ENCODE results near the gene PROX1.

The PROX1 gene

DNA sequence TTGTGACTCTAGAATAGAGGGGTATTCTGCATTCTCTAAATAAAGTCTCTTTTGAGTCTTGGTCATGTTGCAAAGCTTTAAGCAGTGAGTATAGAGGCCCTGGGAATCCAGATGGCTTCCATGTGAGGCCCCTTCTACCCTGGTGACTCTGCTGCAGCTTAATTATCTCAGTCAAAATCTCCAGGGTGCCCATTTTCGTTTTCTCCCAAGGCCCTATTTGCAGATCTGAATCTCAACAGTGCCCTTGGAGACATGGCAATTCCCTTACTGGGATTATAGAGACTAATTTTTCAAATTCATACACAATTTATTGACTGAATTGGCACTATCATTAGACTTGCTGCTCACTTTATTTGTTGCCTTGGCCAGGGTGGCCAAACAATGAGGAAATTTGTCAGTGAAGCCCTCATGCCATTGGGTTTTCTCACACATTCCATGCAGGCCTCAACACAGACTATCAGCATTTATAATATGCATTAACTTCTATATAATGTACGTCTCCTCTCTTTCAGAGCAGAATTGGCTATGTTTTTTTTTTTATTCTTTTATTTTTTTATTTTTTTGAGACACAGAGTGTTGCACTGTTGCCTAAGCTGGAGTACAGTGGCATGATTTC is 35.1 kb downstream of the PROX1 start:
- no peak for DNase-seq (ENCODE audit: low spot score)

DNA sequence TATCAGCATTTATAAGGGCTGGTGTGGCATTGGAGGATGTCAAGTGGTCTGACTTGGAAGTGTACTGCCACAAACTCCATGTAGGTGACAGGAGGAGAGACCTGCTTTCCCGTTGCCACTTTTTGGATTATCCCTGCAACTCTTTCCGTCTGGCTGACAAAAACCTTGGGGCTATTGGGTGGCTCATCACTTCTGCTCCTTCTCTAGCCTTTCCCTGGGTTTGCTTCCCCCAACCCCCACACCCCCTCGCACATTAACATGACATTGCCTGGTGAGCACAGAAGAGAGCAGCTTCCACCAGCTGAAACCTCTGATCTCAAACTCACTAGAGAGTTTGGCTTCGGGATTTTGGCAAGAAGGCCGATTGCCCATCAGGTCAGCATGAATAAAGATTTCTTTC is 39.2 kb downstream of the PROX1 start:
- DNase-seq (ENCODE audit: low spot score): no peak

DNA sequence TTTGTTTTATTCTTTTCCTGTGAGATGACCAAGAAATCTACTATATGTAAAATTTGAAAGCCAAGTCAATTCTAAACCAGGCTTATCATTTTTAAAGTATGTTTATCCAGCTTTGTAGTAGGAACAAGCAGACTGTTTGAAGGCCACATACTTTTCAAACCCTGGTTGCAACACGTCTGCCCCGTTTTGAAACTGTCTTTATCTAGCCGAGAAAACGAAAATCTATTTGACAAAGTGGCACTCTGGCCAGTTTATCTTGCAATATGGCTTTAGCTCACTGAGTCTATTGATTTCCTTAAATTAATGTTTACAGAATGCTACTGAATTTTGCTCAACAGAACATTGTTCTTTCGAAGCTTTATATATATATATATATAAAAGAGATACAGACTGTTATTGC is 39.7 kb downstream of the PROX1 start:
- DNase-seq (ENCODE audit: low spot score): no peak

DNA sequence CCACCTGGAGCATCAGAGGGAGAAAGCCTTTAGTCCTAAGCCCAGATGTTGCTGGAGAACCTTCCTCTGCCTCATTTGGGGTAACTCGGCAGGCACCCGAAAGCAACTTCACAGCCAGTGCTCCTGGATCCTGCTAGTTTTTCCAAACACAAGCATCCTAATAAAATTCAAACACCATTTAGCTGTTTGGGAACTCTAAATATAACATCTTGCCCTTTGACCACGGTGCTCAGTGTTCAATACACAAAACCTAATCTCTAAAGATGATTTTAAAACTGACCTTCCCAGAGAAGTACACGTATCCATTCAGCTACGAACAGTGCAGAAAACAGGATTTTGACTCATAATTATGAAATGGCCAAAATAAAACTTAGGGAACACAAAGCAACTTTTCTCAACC is 40.3 kb downstream of the PROX1 start:
- DNase-seq (ENCODE audit: low spot score): no peak

DNA sequence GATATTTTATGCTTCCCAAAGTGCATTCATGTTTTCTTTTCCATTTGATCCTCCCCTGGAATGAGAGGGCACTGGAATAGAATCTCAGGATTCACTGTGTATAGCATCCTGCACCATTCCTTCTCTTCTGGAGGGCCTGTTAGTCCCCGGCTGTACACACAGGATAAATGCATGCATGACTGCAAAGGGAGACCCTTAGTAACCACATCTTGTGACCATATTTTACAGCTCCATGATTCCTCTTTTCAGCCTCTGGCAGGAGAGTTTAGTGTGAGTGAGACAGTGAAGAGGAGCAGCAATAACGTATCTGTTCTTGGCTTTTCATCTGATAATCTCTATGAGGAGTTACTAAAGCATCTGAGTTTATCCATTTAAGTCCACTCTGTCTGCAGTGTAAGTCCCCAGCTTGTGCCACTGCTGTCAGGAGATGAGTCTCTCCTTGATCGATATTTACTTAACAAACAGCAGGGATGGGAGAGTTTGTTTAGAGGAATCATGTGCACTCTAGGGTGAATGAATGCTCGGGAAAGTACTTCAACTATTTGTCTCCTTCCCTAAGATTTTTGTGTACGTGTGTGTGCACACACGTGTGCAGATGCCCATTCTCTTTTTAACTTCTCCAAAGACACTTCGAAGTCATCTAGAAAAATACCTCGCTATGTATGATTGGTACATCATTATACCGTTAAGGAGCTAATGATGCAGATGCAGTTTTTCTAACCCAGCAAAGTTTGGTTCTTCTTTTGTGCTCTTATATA is 41.1 kb downstream of the PROX1 start:
- DNase-seq (ENCODE audit: low spot score): no peak

DNA sequence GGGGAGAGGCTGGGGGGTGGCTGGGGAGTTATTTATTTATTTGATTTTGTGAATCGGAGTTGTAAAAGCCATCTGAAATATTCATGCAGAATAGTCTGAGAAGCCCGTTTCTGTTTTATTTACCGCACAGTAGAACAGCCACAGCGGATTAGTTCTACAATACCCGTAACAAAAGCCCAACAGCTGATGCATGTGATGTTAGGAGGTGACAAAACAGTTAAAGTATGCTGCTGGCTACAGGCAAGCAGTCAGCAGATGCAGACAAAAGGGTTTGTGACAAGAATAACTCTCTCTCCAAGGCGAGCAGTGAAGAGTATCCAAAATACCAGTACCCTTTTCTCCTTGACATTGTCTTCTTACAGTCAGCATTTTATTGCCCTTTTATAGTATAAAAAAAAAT is 42.0 kb downstream of the PROX1 start:
- DNase-seq (ENCODE audit: low spot score): no peak

DNA sequence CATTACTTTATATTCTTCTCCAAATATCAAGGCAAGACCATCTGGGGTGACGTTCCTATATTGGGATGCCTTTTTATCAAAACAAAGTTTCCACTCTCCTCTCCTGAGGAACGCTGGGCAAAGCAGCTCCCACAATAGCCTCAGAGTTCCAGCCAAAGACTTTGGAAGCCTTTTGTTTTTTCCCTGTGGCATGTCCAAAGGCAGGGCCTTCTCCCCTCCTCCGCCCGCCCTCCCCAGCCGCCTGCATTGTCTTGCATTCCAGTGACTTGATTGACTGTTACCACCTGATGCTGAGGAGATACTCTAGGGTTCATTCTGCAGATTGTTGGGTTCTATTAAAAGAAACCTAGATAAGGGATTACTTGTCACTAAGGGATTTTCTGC is 43.5 kb downstream of the PROX1 start:
- DNase-seq (ENCODE audit: low spot score): no peak

DNA sequence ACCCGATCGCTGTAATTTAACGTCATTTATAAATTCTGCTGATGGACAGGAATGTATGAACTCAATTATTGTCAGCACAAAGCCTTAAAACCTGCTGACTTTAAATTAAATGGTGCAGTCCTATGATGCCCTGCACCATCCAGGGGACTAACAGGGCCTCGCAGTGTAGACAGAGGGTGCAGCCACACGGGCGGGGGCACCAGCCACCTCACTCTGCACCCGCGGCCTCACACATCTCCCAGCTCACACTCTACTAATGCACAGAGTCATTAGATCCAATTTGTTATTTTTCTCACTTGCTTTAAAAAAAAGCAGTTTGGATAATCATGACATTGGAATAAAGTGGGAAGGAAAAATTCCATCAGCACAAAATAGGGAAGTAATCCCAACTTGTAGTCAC is 49.7 kb downstream of the PROX1 start:
- DNase-seq (ENCODE audit: low spot score): no peak

DNA sequence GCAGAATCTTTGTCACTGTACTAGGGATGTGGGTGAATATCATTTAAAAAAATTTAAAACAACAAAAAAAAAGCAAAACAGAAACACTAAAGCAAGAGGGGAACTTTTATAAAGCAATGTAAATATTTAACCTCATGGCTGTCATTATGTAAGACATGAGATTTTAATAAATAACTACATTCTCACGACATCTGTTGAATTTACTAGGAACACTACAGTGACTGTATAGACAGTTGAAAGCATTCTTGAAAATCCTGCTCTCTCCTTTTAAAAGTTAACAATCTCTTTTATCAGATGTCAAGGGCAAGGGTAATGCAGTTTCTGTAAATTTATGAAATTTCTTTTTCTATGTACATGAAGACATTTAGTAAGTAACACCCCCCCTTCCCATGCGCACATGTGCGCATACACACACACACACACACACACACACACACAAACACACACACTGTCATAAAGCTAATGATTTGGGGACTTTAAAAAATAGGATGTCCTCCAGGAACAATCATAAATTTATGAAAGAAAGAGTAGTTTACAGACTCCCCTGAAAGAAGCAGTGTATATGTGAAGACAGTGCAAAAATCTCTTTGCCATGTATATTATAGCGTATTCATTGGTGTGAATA is 51.7 kb downstream of the PROX1 start:
- DNase-seq (ENCODE audit: low spot score): no peak

DNA sequence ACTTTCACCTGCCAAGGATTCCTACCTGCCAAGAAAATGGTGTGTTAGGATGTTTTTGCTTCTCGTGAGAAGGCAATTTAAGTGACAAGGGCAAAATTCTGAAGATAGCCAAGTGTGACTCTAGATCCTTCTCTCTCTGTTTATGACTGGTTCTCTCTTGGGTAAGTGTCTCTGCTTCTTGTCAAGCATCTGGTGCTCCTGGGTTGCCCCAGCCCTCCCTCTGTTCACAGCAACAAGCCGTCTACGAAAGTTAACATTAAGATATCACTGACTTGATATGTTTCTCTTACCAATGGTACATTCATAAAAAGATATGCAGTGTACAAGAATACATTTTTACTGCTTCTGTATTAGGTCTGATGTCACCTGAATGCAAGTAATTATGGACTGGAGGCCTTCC is 55.4 kb downstream of the PROX1 start:
- no peak for DNase-seq (ENCODE audit: low spot score)

DNA sequence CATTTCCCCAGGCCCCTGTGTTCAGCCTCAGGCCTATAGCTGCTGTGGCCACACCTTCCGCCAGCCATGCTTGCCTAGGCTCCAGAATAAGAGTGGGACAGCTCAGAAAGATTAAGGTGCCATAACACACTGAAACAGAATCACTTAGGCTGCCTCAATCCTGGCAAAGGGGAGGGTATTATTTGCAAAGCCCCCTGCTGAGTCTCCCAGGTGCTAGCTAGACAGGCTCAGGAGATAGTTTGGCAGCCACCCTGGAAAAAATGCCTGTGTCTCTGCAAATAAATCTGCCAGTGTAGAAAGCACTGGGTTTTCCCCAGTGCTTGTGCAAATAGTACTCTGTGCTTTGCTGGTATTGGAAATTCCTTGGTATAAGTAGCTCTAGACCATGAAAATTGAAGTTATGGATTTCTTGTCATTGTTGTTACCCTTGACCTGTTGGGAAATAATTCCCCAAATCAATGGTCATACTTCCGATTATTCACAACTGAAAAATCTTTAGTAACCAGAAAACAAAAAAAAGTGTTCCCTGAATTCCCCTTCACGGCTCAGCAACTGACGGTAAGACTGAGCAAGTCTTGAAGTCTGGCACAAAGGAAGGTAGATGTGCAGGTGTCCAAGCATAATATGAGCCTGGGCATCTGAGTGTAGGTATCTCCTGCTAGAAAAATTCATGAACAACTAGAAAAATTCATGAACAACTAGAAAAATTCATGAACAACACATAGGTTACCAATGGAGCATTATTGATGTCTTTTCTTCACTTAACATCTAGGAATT is 56.9 kb downstream of the PROX1 start:
- DNase-seq (ENCODE audit: low spot score): no peak

DNA sequence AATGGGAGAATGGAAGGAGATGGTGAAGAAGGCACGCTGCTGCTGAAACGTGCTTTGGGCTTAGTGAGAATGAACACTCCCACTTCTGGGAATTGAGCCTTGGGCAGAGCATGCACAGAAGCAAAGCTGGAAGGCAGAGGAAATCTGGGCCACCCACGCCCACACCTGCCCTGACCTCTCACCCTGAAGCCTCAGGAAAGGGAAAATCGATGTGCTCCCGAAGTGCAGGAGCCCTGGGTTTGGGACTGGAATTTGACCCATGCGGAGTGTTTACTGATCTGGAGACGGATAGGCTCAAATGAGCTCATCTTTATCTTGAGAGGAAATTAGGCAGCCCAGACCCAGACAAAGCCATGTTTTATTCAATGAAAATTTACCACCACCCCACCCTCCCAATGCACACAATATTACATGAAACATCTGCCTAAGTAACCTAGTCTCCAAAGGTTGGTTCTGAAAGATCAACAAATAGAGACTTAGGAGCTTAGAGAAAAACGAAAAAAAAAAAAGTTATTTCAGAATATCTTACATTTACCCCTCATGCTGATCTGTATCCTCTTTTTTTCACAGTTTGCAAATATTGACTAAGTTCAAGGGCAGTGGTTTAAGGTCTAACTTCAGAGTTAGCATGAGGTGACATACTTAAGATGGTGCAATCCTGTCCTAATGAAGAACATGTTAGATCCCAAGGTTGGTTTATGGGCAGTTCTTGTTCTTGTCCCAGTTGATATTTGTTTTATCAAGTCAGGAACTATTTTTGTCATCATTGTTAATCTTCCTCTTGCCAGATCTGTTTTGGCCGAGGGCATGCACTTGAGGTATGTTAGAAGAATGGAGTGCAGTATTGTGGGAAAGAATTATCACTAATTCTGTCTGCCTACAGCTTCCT is 63.0 kb downstream of the PROX1 start:
- no peak for DNase-seq (ENCODE audit: low spot score)

DNA sequence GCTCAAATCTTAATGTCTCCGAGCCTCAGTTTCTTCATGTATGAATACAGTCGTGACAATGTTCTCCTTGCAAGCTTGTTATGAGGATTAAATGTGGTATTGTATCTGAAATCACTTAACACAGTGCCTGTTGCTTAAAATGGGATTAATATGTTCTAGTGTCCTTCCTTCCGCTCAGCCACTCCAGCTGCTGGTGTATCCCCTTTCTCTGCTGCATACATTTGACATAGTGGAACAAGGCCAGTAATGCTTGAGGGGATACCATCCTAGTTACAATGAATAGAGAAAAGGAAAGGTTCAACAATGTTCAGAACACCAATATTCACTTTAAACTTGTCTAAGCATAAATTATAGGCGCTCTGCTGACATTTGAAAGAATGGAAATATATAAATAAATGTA is 64.0 kb downstream of the PROX1 start:
- DNase-seq (ENCODE audit: low spot score): no peak

DNA sequence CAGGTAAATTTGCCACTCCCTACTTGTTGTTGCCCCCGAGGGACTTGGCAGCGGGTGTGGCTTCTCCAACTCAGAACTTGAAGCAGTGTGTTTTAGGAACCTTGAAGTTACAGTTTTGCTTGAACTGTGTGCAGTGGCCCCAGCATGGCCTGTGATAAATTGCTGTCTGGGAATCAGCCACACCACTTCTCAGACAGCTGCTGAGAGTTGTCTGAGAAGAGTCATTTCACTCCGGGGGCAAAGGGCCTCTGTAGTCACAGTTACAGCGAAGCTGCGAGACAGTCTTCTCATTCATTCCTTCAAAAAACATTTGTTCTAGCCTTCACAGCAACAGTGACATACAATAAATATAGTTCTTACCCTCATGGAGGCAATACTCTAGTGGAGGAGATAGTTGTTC is 70.3 kb downstream of the PROX1 start:
- DNase-seq (ENCODE audit: low spot score): no peak

DNA sequence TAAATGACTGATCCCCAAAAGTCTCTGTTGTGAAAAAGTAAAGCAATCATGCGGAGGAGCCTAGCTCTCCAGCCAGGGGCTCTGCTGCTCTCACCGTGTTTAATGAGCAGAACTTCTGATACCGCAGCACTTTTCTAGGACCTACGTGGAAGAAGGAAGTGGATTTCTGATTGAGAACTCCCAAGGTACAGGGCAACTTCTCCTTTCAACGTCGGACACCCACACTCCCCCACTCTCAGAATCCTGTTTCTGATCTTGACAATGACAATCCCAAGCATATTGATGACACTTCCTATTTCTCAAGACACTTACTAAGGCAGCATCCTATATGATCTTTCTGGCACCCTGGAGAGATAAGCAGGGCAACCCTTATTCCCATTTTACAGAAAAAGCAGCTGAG is 78.4 kb downstream of the PROX1 start:
- no peak for DNase-seq (ENCODE audit: low spot score)

DNA sequence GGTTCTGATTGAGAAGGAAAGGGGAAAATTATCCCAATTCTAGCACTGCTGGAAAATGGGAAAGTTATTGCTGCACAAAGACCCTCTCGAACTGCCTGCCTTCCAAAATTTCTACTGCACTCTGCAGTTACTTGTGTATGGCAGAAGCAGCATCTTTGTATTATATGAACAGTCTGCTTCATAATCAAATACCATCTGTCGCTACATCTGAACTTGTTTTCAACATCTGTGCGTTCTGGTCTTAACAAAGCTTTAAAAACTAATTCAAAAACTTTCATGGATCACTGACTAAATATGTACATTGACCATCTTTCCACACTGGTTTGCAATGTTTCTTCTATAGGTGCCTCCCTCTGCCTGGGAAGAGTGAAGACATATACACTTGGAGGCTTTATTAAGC is 79.2 kb downstream of the PROX1 start:
- no peak for DNase-seq (ENCODE audit: low spot score)

DNA sequence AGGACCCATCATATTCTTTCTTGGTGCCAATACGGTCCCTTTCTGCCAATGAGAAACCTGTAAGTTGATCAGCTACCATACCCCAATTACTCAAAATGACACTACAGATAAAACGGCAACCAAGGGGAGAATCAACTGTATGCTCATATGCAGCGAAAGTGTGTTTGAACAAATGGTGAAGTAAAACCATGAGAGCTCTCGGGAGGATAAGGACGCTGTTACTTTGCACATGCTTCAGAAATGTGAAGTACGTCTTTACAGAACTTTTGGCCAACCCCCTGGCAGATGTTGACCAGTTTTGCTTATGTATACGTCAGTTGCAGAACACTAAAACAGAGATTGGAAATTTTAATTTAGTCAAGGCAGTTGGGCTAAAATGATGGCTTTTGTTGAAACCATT is 79.6 kb downstream of the PROX1 start:
- no peak for DNase-seq (ENCODE audit: low spot score)

DNA sequence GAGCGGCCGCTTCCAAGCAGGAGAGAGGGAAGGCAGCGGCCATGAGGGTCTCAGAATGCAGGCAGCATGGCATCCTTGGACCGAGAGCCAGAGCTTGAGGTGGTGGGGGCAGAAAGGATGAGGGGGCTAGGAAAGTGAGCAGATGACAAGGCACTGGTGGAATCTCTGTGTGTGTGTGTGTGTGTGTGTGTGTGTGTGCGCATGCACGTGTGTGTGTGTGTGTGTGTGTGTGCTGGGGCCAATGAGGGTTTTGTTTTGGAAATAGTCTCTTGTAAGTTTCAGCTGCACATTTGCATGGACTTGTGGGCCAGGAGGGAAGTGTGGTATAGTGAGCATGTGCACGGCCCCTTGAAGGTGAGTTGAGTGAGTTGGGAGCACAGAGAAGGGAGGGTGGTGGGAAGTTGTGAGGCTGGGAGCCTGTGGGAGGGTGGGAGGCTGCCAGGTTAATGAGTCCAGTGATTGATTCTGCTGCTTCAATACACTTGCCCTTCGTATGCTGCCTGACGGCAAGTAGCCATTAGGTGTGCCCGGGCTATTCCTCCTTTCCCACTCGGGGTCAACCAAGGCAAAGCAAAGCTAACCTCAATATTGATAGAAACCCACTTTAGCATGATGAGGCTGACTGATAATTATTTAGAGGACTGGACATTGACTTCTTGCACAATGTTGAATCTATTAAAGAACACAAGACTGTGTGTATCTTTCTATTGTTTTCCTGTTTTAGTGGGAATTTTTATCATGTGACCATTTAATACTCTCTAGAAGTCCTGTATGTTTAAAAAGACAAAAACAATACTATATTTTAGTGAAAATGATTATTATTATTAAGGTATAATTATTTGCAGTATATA is 80.3 kb downstream of the PROX1 start:
- no peak for DNase-seq (ENCODE audit: low spot score)

DNA sequence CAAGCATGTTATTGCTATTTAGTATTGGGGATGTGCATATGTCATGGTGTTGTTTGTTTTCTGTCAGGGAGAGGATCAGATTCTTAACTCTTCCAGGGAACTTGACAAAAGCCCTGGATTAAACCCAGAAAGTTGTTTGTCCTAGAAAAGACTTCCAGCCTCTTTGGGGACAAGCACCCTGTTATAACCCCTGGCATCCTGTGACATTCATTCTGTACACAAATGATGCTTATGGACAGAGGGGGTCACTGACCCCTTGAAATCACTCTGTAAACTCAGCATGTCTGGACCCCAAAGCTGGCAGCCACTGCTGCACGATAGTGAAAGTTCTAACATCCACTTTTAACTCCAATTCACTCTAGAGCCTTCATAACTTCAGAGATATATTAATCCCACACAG is 81.2 kb downstream of the PROX1 start:
- no peak for DNase-seq (ENCODE audit: low spot score)

DNA sequence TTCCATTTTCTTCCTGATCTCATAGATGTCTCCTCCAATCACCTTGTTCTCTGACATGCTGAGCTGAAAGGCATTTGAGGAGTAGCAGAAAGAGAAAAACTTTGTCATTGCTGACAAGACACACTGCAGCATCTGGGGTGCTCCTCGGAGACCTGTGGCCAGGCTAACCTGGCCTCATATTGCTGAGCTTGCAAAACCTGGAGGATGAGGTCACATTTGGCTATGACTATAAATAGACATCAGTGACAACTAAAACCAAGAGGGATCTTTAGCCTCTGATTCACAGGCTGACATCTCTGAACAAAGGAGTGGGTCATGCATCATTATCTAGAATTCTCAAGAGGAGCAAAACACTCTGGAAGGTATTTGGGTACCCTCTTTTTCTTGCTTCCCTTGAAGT is 83.7 kb downstream of the PROX1 start:
- no peak for DNase-seq (ENCODE audit: low spot score)
